Measurements from ENCODE around the gene CLMP. TPM values are rescaled to one million over a fixed set of nuclear protein-coding genes. Genes with fewer than 3 reads are reported as not detected.

Gene CLMP
- total RNA-seq, 2 experiments from 2014 or later: 0.09 TPM; not detected in 1

DNA sequence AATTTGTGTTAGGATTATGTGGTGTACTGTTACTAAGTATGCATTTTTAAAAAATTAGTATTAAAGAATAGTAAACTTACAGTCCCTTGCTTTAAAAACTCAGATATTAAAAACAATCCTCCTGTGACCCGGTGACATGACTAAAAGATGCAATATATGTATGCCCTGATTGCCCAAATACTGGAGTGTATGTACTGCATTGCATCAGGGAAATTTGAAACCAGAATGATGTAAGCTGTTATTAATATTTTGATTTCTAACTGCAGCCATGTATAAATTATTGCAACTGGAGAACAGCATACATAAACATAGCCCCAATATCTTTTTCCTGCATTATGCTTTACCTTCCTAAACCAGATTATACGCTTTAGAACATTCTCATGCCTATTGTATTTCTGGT, 129.4 kb downstream of the CLMP start:
- ChIA-PET POLR2A (interaction anchor here (1.3 to 12.2 kb wide), 2 partner anchors 8 to 20 kb away, joined by 3 to 178 read pairs; partner anchors contain the start of gene HSPA8), CTCF (interaction anchor here (1.5 to 3.5 kb wide), 3 partner anchors 12 to 45 kb away, joined by 4 to 14 read pairs (median 7); no protein-coding TSS in a partner anchor)
- Mint-ChIP-seq H3K4me3 (peak overlapping the region; percentile 52), H3K9me3 (no peaks in the 10 kb centered on the region), H3K27me3 (no peaks in the 10 kb centered on the region), H3K36me3 (ENCODE audit: low read depth) (peaks cover 28% of the 10 kb centered on the region), H3K4me1 (ENCODE audit: low read depth) (peaks cover 38% of the 10 kb centered on the region), H3K27ac (peak overlapping the region; percentile 82)
- intact Hi-C loops (cut with micrococcal nuclease): no loop called here
- ATAC-seq (no peak), DNase-seq (no peak)
- TF ChIP-seq, protein P1, sequence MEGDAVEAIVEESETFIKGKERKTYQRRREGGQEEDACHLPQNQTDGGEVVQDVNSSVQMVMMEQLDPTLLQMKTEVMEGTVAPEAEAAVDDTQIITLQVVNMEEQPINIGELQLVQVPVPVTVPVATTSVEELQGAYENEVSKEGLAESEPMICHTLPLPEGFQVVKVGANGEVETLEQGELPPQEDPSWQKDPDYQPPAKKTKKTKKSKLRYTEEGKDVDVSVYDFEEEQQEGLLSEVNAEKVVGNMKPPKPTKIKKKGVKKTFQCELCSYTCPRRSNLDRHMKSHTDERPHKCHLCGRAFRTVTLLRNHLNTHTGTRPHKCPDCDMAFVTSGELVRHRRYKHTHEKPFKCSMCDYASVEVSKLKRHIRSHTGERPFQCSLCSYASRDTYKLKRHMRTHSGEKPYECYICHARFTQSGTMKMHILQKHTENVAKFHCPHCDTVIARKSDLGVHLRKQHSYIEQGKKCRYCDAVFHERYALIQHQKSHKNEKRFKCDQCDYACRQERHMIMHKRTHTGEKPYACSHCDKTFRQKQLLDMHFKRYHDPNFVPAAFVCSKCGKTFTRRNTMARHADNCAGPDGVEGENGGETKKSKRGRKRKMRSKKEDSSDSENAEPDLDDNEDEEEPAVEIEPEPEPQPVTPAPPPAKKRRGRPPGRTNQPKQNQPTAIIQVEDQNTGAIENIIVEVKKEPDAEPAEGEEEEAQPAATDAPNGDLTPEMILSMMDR (IDR thresholded peaks at IDR 0.05): no peak

GRCh38 chr11:123063826-123064657, 131.0 kb downstream of the CLMP start:
- ATAC-seq: no peak
- peak; percentile 47 for DNase-seq
- TF ChIP-seq, protein P1 (IDR thresholded peaks at IDR 0.05): no peak
- ChIA-PET CTCF (interaction anchor here (0.9 to 3.5 kb wide), 6 partner anchors 8 to 210 kb away, joined by 3 to 14 read pairs (median 4); no protein-coding TSS in a partner anchor), POLR2A (interaction anchor here (0.7 to 12.2 kb wide), 10 partner anchors 7 to 318 kb away, joined by 3 to 178 read pairs (median 4); partner anchors contain the start of genes CRTAM and HSPA8)
- no peaks in the 10 kb centered on the region for H3K27me3 Mint-ChIP-seq
- H3K36me3 Mint-ChIP-seq (ENCODE audit: low read depth): peaks cover 44% of the 10 kb centered on the region
- no peaks in the 10 kb centered on the region for H3K9me3 Mint-ChIP-seq
- peak overlapping the region; percentile 99 for H3K27ac Mint-ChIP-seq
- H3K4me3 Mint-ChIP-seq: peak overlapping the region; percentile 97
- peaks cover 26% of the 10 kb centered on the region for H3K4me1 Mint-ChIP-seq (ENCODE audit: low read depth)
- intact Hi-C loops (cut with micrococcal nuclease): no loop called here

GRCh38 chr11:123062892-123063825, 131.9 kb downstream of the CLMP start:
- POLR2A ChIA-PET: interaction anchor here (0.7 to 12.2 kb wide), 17 partner anchors 3 to 319 kb away, joined by 3 to 178 read pairs (median 5); partner anchors contain the start of genes CRTAM and HSPA8
- peaks cover 26% of the 10 kb centered on the region for H3K4me1 Mint-ChIP-seq (ENCODE audit: low read depth)
- no peaks in the 10 kb centered on the region for H3K27me3 Mint-ChIP-seq
- ATAC-seq (peak; percentile 0), DNase-seq (peak; percentile 64)
- TF ChIP-seq, protein P1 (IDR thresholded peaks at IDR 0.05): no peak
- no peaks in the 10 kb centered on the region for H3K9me3 Mint-ChIP-seq
- peaks cover 53% of the 10 kb centered on the region for H3K36me3 Mint-ChIP-seq (ENCODE audit: low read depth)
- CTCF ChIA-PET: interaction anchor here (0.9 to 3.5 kb wide), 5 partner anchors 9 to 210 kb away, joined by 3 to 14 read pairs (median 5); no protein-coding TSS in a partner anchor
- intact Hi-C loops (cut with micrococcal nuclease): no loop called here
- peak overlapping the region; percentile 99 for H3K27ac Mint-ChIP-seq
- peak overlapping the region; percentile 97 for H3K4me3 Mint-ChIP-seq

GRCh38 chr11:123062158-123062891, 132.7 kb downstream of the CLMP start:
- ChIA-PET POLR2A (interaction anchor here (0.7 to 12.2 kb wide), 16 partner anchors 4 to 443 kb away, joined by 3 to 178 read pairs (median 6); partner anchors contain the start of gene HSPA8), CTCF (interaction anchor here (0.8 to 3.5 kb wide), 3 partner anchors 8 to 41 kb away, joined by 3 to 14 read pairs (median 5); no protein-coding TSS in a partner anchor)
- Mint-ChIP-seq H3K36me3 (ENCODE audit: low read depth) (peaks cover 61% of the 10 kb centered on the region), H3K4me3 (peak overlapping the region; percentile 97), H3K4me1 (ENCODE audit: low read depth) (peaks cover 32% of the 10 kb centered on the region), H3K27me3 (no peaks in the 10 kb centered on the region), H3K27ac (peak overlapping the region; percentile 99), H3K9me3 (no peaks in the 10 kb centered on the region)
- TF ChIP-seq, protein P1 (IDR thresholded peaks at IDR 0.05): no peak
- intact Hi-C loops (cut with micrococcal nuclease): no loop called here
- DNase-seq (peak; percentile 100), ATAC-seq (peak; percentile 86)
